GM12891 (cell line): ENCODE results near the gene GJD3.

Experiments
- DNase-seq: peaks from one replicate; pipeline ENCODE4 v3.0.0; 2011; ENCODE audit warnings: low spot score; ENCODE audit not compliant: insufficient read length
- FAIRE-seq: peaks from 2 replicates; lab custom pipeline; 2011; peaks lifted over from hg19 to GRCh38; lab: Jason Lieb, UNC
- PAX5 ChIP-seq: IDR thresholded peaks from 2 replicates; pipeline ENCODE4 v1.6.1; 2011; ENCODE audit warnings: low read length, moderate library complexity, mild to moderate bottlenecking; ENCODE audit not compliant: insufficient read depth, severe bottlenecking
- POLR2A ChIP-seq: IDR thresholded peaks from 2 replicates; pipeline ENCODE4 v1.6.1; 2011; ENCODE audit warnings: low read depth, low read length, control low read depth
- POLR2AphosphoS5 ChIP-seq: IDR thresholded peaks from 2 replicates; pipeline ENCODE4 v1.6.1; 2011; ENCODE audit warnings: low read depth, low read length, control low read depth
- POU2F2 ChIP-seq: IDR thresholded peaks from 2 replicates; pipeline ENCODE4 v1.6.1; 2011; ENCODE audit warnings: low read depth, mild to moderate bottlenecking, control low read depth, low read length, moderate library complexity
- SPI1 ChIP-seq: IDR thresholded peaks from 2 replicates; pipeline ENCODE4 v1.6.1; 2011; ENCODE audit warnings: low read depth, low read length, control low read depth
- TAF1 ChIP-seq: IDR thresholded peaks from 2 replicates; pipeline ENCODE4 v1.6.1; 2011; ENCODE audit warnings: low read depth, low read length, control low read depth

GJD3 gene

DNA sequence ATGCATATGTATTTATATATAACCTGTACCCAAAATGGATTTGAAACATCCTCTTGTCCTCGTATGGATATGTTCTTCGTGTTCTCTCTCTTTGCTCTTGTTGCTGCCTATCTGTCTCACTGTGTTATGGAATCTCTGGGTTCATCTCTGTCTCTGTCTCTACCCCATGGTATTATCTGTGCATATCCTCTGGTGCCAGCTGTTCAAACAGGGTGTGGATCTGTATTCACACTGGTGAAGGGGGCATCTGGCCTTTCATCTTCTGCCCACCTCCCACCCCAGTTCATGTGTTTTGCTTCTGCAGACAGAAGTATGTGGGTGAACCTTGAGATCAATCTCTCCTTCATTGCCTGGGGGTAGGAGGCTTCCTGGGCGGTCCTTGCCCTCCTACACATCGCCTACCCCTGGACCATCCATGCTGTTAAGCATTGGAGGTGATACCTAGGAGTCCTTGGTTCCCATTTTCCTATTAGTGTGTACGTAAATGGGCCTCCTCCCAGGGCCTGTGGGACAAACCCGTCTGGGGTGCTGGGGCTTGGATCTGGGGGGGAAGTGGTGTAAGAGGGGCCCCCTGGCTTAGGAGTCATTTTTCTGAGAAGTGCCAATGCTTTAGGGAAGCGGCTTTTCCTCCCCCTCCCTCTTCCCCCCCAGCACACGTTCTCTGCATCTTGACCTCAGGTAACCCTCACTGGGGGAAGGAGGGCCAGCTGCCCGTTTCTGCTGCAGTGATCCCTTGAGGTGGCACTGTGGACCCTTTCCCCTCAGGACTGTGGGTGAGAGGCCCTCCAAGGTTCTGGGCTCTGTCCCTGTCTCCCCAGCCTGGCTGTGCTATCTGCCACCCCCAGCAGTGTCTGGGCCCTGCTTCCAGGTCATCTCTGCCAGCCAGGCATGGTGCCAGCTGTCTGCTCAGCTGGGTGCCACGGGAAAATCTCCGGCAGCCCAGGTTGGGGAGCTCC lies 34.4 kb downstream of the GJD3 start:
- peak; percentile 60 for FAIRE-seq
- no peak for DNase-seq
- TF ChIP-seq SPI1: peak; percentile 15; the same call in 1 of the 2 replicates
- no peak for TF ChIP-seq POLR2A

DNA sequence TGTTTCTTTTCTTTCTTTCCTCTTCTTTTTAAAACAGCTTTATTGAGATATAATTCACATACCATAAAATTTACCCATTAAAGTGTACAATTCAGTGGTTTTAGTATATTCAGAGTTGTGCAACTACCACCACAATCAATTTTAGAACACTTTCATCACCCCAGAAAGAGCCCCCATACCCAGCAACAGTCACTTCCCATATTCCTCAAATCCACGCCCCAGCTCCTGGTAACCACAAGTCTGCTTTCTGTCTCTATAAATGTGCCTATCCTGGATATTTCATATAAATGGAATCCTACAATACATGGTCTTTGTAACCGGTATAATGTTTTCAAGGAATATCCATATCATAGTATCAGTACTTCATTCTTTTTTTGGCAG lies 36.2 kb downstream of the GJD3 start:
- DNase-seq: no peak
- FAIRE-seq: no peak
- TF ChIP-seq POU2F2: no peak
- no peak for TF ChIP-seq POLR2AphosphoS5
- TF ChIP-seq PAX5: no peak
- TF ChIP-seq POLR2A: no peak
- no peak for TF ChIP-seq TAF1
- TF ChIP-seq SPI1: no peak

DNA sequence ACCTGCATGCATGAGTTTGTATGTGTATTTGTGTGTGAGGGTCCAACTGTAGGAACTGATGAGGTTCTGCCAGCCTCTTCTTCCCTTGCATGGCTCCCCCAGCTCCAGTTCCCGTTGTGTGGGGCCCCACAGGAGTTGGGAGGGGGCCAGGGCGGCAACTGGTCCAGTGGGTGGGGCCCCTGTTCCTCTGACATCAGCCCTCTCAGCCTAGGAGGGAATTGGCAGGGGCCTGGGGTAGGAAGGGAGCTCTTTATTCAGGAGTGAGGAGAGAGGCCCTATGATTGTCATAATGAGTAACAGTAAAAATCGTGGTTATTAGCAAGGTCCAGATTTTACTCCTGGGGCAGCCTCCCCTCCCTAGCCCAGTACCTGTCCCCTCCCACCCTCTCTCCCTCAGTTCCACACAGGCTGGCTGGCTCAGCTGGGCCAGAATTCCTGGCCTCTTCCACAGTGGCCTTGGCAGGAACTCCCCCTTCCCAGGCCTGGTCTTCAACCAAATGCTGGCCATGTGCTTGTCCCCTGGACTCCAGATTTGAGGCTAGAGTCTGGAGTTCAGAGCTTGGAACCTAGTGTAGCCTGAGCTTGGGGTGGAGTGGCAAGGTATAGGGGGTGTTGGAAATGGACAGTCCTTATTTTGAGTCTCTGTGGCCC lies 36.7 kb downstream of the GJD3 start:
- FAIRE-seq (no peak), DNase-seq (no peak)
- TF ChIP-seq POLR2A (no peak), POLR2AphosphoS5 (no peak), SPI1 (no peak), TAF1 (no peak), PAX5 (no peak), POU2F2 (no peak)

DNA sequence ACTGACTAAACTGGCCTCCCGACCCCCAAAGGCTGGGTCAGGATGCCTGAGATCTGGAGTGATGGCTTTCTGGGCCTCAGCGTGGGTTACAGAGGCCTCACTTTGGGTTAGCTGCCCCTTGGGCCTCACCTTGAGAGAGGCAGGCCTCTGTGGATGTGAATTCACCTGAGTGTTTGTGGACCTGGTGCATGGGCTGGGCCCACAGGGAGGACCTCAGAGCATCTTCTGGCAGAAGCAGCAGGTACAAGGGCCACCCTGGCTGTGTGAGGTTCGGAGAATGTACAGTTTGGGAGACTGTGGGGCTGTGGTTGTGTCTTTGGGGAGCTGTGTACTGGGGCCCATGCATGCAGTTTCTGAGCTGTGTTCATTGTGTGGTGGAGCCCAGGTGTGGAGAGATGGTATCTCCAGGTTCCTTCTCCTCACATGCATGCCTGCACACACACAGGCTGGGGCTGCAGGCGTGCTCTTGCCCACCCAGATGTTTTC lies 37.2 kb downstream of the GJD3 start:
- no peak for DNase-seq
- FAIRE-seq: peak; percentile 47
- TF ChIP-seq SPI1 (no peak), POLR2A (no peak)

DNA sequence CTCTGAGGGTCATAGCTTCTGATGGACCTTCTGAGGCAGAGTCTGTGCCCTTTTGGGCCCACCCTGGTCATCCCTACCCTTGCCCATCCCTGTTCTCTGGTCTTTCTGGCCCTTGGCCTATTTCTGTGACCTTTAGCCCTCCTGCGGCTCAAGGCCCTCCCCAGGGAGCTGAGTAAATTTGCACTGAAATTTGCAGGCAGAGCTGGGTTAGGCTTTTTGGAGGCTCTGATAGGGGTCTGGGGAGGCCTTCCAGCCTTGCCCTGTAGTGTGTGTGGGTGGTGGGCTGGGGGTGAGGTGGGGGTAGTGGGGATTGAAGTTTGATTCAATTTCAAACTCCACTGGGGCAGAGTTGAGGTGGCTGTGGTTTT lies 37.7 kb downstream of the GJD3 start:
- DNase-seq (no peak), FAIRE-seq (no peak)
- TF ChIP-seq POLR2A (no peak), POLR2AphosphoS5 (no peak), TAF1 (no peak), POU2F2 (no peak), PAX5 (no peak), SPI1 (no peak)

DNA sequence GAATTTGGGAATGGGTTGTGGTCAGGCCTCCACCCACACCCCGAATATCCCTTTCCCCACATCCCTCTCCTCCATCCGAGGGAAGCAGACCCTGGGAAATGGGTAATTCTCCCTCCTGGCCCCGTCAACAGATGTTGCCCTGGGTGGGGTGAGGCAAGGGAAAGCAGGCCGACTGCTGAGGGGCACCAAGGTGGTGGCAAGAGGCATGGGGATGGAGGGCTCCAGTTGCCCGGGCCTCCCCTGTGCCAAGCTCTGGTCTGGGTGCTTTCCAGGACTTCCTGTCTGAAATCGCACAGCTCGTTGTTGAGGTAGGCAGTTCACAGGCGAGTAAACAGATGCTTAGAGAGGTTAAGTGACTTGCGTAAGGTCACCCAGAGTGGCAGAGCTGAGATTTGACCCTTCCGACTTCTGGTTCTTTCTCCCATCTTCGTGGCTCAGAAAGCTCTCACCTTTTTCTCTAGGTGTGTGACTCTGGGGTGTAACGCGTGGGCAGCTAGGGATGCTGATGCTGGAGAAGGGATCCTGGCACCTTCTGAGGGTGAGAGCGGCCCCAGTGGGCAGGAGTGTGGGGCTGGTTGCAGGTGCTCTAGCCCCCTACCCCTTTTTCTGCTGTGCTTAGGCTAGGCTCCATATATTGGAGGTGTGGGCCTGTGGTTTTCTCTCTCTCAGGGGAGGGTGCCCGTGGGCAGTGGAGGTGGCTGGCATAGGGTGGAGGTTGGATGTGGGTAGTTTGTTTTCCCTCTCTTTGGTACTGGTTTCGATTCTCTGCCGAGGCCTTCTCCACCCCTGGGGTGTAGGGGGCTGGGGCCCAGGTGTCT lies 38.3 kb downstream of the GJD3 start:
- peak; percentile 58 for TF ChIP-seq SPI1
- no peak for TF ChIP-seq POLR2A
- no peak for TF ChIP-seq POLR2AphosphoS5
- TF ChIP-seq POU2F2: 0 out of 2 replicates have a peak, but pooled peaks have one; percentile 10
- no peak for TF ChIP-seq PAX5

DNA sequence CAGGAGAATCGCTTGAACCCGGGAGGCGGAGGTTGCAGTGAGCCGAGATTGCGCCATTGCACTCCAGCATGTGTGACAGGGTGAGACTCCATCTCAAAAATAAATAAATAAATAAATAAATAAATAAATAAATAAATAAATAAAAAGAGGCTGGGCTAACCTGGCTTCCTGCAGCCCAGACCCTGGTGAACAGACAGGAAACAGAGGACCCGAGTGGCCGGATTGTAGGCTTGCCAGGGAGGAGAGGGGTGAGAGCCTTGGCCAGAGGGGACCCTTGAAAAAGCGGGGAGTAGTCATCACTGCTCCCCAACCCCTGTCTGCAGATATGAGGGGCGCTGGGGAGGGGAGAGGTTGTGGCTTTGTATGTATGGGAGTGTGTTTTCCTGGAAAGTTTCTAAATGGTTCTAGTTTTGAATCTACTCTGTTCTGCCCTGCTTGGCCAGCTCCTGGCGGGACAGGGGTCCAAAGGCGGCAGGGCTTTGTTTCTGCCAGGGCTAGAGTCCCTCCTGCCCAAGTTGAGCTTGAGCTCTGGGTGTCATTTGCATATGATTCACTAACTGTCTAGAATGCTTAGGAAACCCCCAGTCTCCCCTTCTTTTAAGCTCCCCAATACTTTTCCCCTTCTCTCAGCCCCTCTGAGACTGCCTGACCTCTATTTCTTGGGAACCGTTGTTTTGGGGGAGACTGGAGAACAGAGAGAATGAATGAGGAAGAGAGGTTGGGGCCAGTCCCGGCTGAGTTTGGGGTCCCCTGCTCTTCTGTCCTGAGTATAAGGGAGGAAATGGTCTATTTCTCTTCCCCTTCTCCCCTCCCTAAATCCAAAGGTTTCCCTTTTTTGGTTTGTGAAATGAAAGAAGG lies 39.2 kb downstream of the GJD3 start:
- TF ChIP-seq POU2F2 (peak; percentile 92), SPI1 (peak; percentile 42; the same call in 1 of the 2 replicates), TAF1 (no peak)
- DNase-seq: no peak
- no peak for FAIRE-seq

More for the DNA sequence above, 38.3 kb downstream of the GJD3 start:
- no peak for DNase-seq
- peak; percentile 84 for FAIRE-seq

DNA sequence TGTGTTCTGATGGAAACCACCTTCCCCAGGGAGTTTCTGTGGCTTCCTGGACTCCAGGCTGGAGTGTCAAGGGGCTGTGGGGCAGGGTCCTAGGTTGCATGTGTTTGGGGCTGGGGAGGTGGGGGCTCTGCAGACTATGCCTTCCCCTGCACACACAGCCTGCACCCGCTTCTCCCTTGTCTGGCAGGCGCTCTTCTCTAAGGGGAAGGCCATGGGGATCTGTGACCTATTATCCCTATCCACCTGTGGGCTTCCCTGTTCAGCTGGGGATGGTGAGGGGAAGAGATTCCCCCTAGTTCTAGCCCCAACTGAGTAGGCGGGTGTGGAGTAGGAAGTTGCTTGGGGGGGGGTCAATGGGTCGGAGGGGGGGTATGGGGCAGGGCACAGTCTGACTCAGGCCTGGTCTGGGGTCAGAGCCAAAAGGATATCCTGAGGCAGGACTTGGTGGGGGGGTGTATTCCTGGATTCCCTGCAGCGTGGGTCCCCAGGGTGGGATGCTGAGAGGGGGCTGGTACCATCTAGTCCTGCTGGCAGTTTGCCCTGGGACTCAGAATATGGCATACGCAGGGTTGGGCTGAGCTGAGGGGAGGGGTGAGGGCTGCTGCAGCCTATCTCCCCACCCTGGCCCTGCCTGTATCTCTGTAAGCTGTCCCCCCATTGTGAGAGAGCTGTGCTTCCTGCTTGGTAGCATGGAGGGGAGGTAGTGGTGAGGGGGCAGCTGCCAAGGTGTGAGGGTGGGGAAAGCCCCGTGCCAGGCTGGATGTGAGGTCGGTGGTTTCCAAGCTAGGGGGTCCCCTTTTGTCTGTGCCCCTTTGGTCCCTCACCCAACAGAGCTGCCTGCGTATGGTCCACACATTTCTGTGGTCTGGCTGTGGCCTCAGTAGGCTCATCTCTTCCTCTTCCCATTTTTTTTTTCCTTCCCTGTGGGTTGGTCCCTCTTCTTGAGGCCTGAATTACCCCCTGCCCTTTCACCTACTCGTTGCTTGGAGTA lies 40.9 kb downstream of the GJD3 start:
- TF ChIP-seq PAX5 (no peak), POU2F2 (no peak), SPI1 (no peak), TAF1 (no peak), POLR2AphosphoS5 (no peak), POLR2A (no peak)
- no peak for DNase-seq
- FAIRE-seq: peak; percentile 81
